Panc1 (cell line): ENCODE measurements around the gene PSAP. TPM values are rescaled to one million over a fixed set of nuclear protein-coding genes. Genes with fewer than 3 reads are reported as not detected.

Experiments
- ATAC-seq: fragments of 200-7000 bp; cut with Tn5 transposase; 2 replicates; pipeline ENCODE4 v1.9.1; 2020; ENCODE audit warnings: mild to moderate bottlenecking, moderate library complexity
- BruUV-seq: library from RNA; stranded (reverse); fragments of 400-500 nt; replicated peaks from 2 replicates; lab custom pipeline; 2021; lab: Mats Ljungman, UMichigan
- CTCF ChIA-PET: fragments of 300-600 bp; sonication (Branson Sonifier 250); formaldehyde crosslinking; loops from one replicate; lab custom pipeline; 2022; ENCODE audit warnings: antibody characterized with exemption; lab: Charles Lee
- POLR2A ChIA-PET: fragments of 300-600 bp; sonication (Branson Sonifier 250); formaldehyde crosslinking; loops from one replicate; lab custom pipeline; 2022; ENCODE audit warnings: antibody characterized with exemption; lab: Charles Lee
- DNase-seq: peaks from one replicate; pipeline ENCODE4 v3.0.0-alpha.2; 2010; ENCODE audit warnings: low read depth, low spot score
- H3K27ac ChIP-seq: 2 replicates; pipeline ENCODE4 v1.5.1; 2011; ENCODE audit warnings: mild to moderate bottlenecking, low read length, inconsistent platforms
- H3K27me3 ChIP-seq: fragments of 200-500 bp; sonication (Bioruptor generic); 2 replicates; pipeline ENCODE4 v1.6.0; 2014; ENCODE audit warnings: low read length, inconsistent platforms; ENCODE audit not compliant: control insufficient read depth, insufficient read depth
- H3K36me3 ChIP-seq: fragments of 200-500 bp; sonication (Bioruptor generic); 2 replicates; pipeline ENCODE4 v1.5.1; 2014; ENCODE audit warnings: inconsistent platforms, mild to moderate bottlenecking, low read length, moderate library complexity; ENCODE audit not compliant: control insufficient read depth, insufficient read depth
- H3K4me1 ChIP-seq: 2 replicates; pipeline ENCODE4 v1.5.1; 2011; ENCODE audit warnings: inconsistent platforms, mild to moderate bottlenecking, low read length, moderate library complexity; ENCODE audit not compliant: control insufficient read depth, insufficient read depth
- H3K4me3 ChIP-seq, 2 experiments: 2 replicates each; pipeline ENCODE4 v1.5.1; 2011 to 2012; ENCODE audit warnings: low read depth in 2 of 2, low read length in 2 of 2, mild to moderate bottlenecking in 2 of 2, inconsistent platforms in 1 of 2, moderate library complexity in 1 of 2
- H3K9me3 ChIP-seq: fragments of 200-500 bp; sonication (Bioruptor generic); 2 replicates; pipeline ENCODE4 v1.5.1; 2014; ENCODE audit warnings: low read depth, mild to moderate bottlenecking, inconsistent platforms, low read length, moderate library complexity; ENCODE audit not compliant: control insufficient read depth, insufficient read depth
- CTCF ChIP-seq: fragments of 450-650 bp; IDR thresholded peaks from 2 replicates; pipeline ENCODE4 v1.5.1; 2017; ENCODE audit warnings: mild to moderate bottlenecking
- POLR2AphosphoS5 ChIP-seq: IDR thresholded peaks from 2 replicates; pipeline ENCODE4 v1.6.1; 2012; ENCODE audit warnings: mild to moderate bottlenecking, low read depth, low read length, moderate library complexity
- REST ChIP-seq, 2 experiments: IDR thresholded peaks; 2 replicates each; pipeline ENCODE4 v1.6.1; 2011 to 2012; ENCODE audit warnings: low read depth in 2 of 2, control low read depth in 1 of 2, low read length in 1 of 2, mild to moderate bottlenecking in 1 of 2, moderate library complexity in 1 of 2; ENCODE audit not compliant: insufficient read depth in 1 of 2
- SIN3A ChIP-seq: IDR thresholded peaks from 2 replicates; pipeline ENCODE4 v1.6.1; 2012; ENCODE audit warnings: low read depth, mild to moderate bottlenecking, low read length, moderate library complexity, borderline replicate concordance; ENCODE audit not compliant: insufficient read depth
- TCF7L2 ChIP-seq: IDR thresholded peaks from 2 replicates; pipeline ENCODE4 v1.6.1; 2011; ENCODE audit warnings: mild to moderate bottlenecking, low read depth, low read length, inconsistent platforms
- in situ Hi-C: cut with HindIII; loops from 2 replicates; pipeline ENCODE4 v1.10.0; 2016; ENCODE audit warnings: low sequenced_read_pairs, low pct_unique_long_range_greater_than_20kb
- intact Hi-C: fragments of 100-400 bp; cut with micrococcal nuclease; formaldehyde crosslinking; loops from one replicate; pipeline ENCODE4 v1.10.0; 2022; ENCODE audit not compliant: unreplicated experiment
- total RNA-seq: library from RNA; stranded (reverse); gene quantifications from one replicate; pipeline ENCODE4 v1.2.1, GENCODE V29; 2021; ENCODE audit not compliant: unreplicated experiment

The PSAP gene
- total RNA-seq, 1 experiment from 2014 or later, result 3,649 TPM

- CTCF ChIA-PET, result no interaction called here
Observed at GRCh38 chr10:71770255-71770654, 80.8 kb downstream of the PSAP start.

GRCh38 chr10:71769279-71769823 lies 81.7 kb downstream of the PSAP start:
- Histone ChIP-seq H3K27me3 (no peaks in the 10 kb centered on the region), H3K27ac (peak overlapping the region; percentile 92), H3K4me1 (peaks cover 83% of the 10 kb centered on the region), H3K36me3 (no peaks in the 10 kb centered on the region), H3K9me3 (no peaks in the 10 kb centered on the region), H3K4me3 (peak overlapping the region; percentile 25 to 36)
- TF ChIP-seq CTCF (no peak), POLR2AphosphoS5 (no peak), REST (IDR thresholded peaks at IDR 0.05; ENCODE audit: insufficient read depth in 1 of 2, low read depth in 2 of 2, low read length in 1 of 2) (no peak), TCF7L2 (no peak), SIN3A (no peak)
- in situ Hi-C loops (no loop called here), intact Hi-C loops (no loop called here)
- ChIA-PET CTCF (interaction anchor here (0.5 kb wide), 1 partner anchor 128 kb away, joined by 6 read pairs; no protein-coding TSS in a partner anchor), POLR2A (no interaction called here)
- DNase-seq (no peak), ATAC-seq (no peak)
- BruUV-seq, result no TSS peak

More at GRCh38 chr10:71770255-71770654, 80.8 kb downstream of the PSAP start:
- ATAC-seq (no peak), DNase-seq (no peak)
- Histone ChIP-seq H3K4me1 (peaks cover 82% of the 10 kb centered on the region), H3K27me3 (no peaks in the 10 kb centered on the region), H3K36me3 (no peaks in the 10 kb centered on the region), H3K4me3 (no peak overlapping the region), H3K27ac (peak overlapping the region; percentile 92), H3K9me3 (no peaks in the 10 kb centered on the region)
- TF ChIP-seq TCF7L2 (no peak), CTCF (no peak), POLR2AphosphoS5 (no peak), SIN3A (no peak), REST (IDR thresholded peaks at IDR 0.05; ENCODE audit: insufficient read depth in 1 of 2, low read depth in 2 of 2, low read length in 1 of 2) (no peak)
- BruUV-seq, result no TSS peak
- POLR2A ChIA-PET, result interaction anchor here (0.5 kb wide), 1 partner anchor 925 kb away, joined by 3 read pairs; no protein-coding TSS in a partner anchor
- in situ Hi-C loops, result no loop called here
- intact Hi-C loops, result no loop called here
